GM21528 (cell line): ENCODE measurements around the gene RFXAP.

Experiments used
- ATAC-seq: cut with Tn5 transposase; IDR thresholded peaks from one replicate; pipeline ENCODE4 v1.9.1; 2021; ENCODE audit warnings: mild to moderate bottlenecking, moderate library complexity; ENCODE audit not compliant: unreplicated experiment, low FRiP score

The RFXAP gene

GRCh38 chr13:36862722-36863121 lies 43.7 kb downstream of the RFXAP start:
- ATAC-seq = no peak

GRCh38 chr13:36865265-36865664 lies 46.2 kb downstream of the RFXAP start:
- ATAC-seq = no peak

GRCh38 chr13:36866232-36866631 lies 47.2 kb downstream of the RFXAP start:
- ATAC-seq = no peak

GRCh38 chr13:36870050-36870692 lies 51.1 kb downstream of the RFXAP start:
- ATAC-seq = no peak

- ATAC-seq = no peak
Measured at GRCh38 chr13:36872621-36873020, 53.6 kb downstream of the RFXAP start.

GRCh38 chr13:36875431-36875830 lies 56.4 kb downstream of the RFXAP start:
- ATAC-seq = no peak

GRCh38 chr13:36875961-36876360 lies 56.9 kb downstream of the RFXAP start:
- no peak for ATAC-seq
